ENCODE results near the gene CC2D2B. TPM values are rescaled to one million over a fixed set of nuclear protein-coding genes. Genes with fewer than 3 reads are reported as not detected.

Gene CC2D2B
- total and polyA plus RNA-seq, 2 donors from 2014 or later, result 0.80 to 2.5 TPM

GRCh38 chr10:96014473-96015102 is 106.8 kb downstream of the CC2D2B start:
- Histone ChIP-seq H3K9me3 (ENCODE audit: control insufficient read depth in 2 of 3, insufficient read depth in 1 of 3, low read length in 3 of 3) (no peaks in the 10 kb centered on the region), H3K36me3 (ENCODE audit: control insufficient read depth in 2 of 3, insufficient read depth in 3 of 3, low read length in 3 of 3) (no peaks in the 10 kb centered on the region), H3K9ac (ENCODE audit: low read length in 3 of 3) (no peak overlapping the region), H3K27me3 (ENCODE audit: control insufficient read depth, insufficient read depth, low read length) (no peaks in the 10 kb centered on the region), H3K4me1 (ENCODE audit: control insufficient read depth in 2 of 3, insufficient read depth in 2 of 3, low read depth in 1 of 3, low read length in 3 of 3) (peaks cover 0 to 4% (median 0%) of the 10 kb centered on the region in 3 donors), H3K4me3 (ENCODE audit: low read length in 3 of 3) (no peak overlapping the region), H3K27ac (ENCODE audit: low read depth in 2 of 2, low read length in 2 of 2) (no peak overlapping the region)
- intact Hi-C loops (cut with DNase I), result no loop called here
- FAIRE-seq (no peak), DNase-seq (no peak)
- no peak for TF ChIP-seq CTCF (IDR thresholded peaks at IDR 0.05; ENCODE audit: borderline replicate concordance, extremely low read depth, insufficient read depth)

GRCh38 chr10:96017191-96017687 is 109.5 kb downstream of the CC2D2B start:
- FAIRE-seq (peak; percentile 83), DNase-seq (peak in 4 of 5 donors; percentile 34 to 94 (median 72))
- H3K4me1 ChIP-seq (ENCODE audit: control insufficient read depth in 2 of 3, insufficient read depth in 2 of 3, low read depth in 1 of 3, low read length in 3 of 3), result peaks cover 0 to 4% (median 0%) of the 10 kb centered on the region in 3 donors
- H3K27ac ChIP-seq (ENCODE audit: low read depth in 2 of 2, low read length in 2 of 2), result no peak overlapping the region
- TF ChIP-seq CTCF (IDR thresholded peaks at IDR 0.05; ENCODE audit: borderline replicate concordance, extremely low read depth, insufficient read depth), result peak; percentile 80
- no peak overlapping the region for H3K4me3 ChIP-seq (ENCODE audit: low read length in 3 of 3)
- no peaks in the 10 kb centered on the region for H3K27me3 ChIP-seq (ENCODE audit: control insufficient read depth, insufficient read depth, low read length)
- H3K9me3 ChIP-seq (ENCODE audit: control insufficient read depth in 2 of 3, insufficient read depth in 1 of 3, low read length in 3 of 3), result no peaks in the 10 kb centered on the region
- H3K36me3 ChIP-seq (ENCODE audit: control insufficient read depth in 2 of 3, insufficient read depth in 3 of 3, low read length in 3 of 3), result no peaks in the 10 kb centered on the region
- H3K9ac ChIP-seq (ENCODE audit: low read length in 3 of 3), result no peak overlapping the region
- intact Hi-C loops (cut with DNase I), result no loop called here

- Histone ChIP-seq H3K27me3 (ENCODE audit: control insufficient read depth, insufficient read depth, low read length) (no peaks in the 10 kb centered on the region), H3K4me3 (ENCODE audit: low read length in 3 of 3) (no peak overlapping the region), H3K36me3 (ENCODE audit: control insufficient read depth in 2 of 3, insufficient read depth in 3 of 3, low read length in 3 of 3) (no peaks in the 10 kb centered on the region), H3K4me1 (ENCODE audit: control insufficient read depth in 2 of 3, insufficient read depth in 2 of 3, low read depth in 1 of 3, low read length in 3 of 3) (peaks cover 0 to 4% (median 0%) of the 10 kb centered on the region in 3 donors), H3K9me3 (ENCODE audit: control insufficient read depth in 2 of 3, insufficient read depth in 1 of 3, low read length in 3 of 3) (no peaks in the 10 kb centered on the region), H3K27ac (ENCODE audit: low read depth in 2 of 2, low read length in 2 of 2) (no peak overlapping the region), H3K9ac (ENCODE audit: low read length in 3 of 3) (no peak overlapping the region)
- intact Hi-C loops (cut with DNase I), result no loop called here
- no peak for TF ChIP-seq CTCF (IDR thresholded peaks at IDR 0.05; ENCODE audit: borderline replicate concordance, extremely low read depth, insufficient read depth)
- FAIRE-seq, result no peak
- no peak for DNase-seq
These were observed 113.6 kb downstream of the CC2D2B start for GRCh38 chr10:96021332-96021731.
